Fibroblast of skin of left biceps (primary cell): ENCODE measurements around the gene INSIG1.

Experiments
- DNase-seq, 2 experiments: peaks; one replicate each; pipeline ENCODE4 v3.0.0-alpha.2; 2013; ENCODE audit warnings: low read depth in 2 of 2

The INSIG1 gene

DNA sequence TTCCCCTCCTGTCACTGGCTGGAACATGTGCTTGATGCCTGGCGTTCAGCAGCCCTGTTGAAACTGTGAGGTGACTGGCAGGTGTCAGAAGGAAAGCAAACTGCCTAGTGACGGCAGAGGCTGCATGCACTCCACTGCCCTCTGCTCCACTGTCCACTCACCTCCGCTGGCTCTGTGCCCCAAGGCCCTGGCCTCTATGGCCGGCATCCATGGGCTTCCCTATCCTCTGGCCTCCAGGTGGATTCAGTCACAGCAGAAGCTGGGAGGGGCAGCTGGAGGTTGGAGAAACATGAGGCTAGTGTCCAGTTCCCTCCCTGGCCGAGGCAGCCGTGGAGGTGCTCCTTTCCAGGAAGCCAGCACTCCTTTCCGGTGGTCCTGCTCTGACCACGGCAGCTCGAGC, 31.2 kb upstream of the INSIG1 start:
- DNase-seq, result no peak

DNA sequence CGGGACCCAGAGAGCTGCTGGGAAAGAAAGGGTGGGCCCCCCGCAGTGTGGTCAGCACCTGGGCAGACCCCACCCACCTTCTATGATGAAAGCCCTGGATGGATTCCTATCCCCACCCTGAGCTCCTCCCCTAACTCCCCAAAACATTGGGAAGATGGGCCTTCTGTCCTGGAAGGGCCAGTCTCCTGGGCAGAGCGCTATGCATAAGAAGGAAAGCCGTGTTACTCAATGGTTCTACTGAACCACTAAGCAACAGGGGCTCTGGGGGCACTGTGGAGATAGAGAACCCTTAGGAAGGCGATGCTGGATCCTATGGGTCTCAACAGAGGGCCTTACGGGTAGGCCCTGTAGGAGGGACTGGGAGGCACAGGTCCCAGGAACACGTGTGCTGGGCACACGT, 30.7 kb upstream of the INSIG1 start:
- DNase-seq, result no peak

DNA sequence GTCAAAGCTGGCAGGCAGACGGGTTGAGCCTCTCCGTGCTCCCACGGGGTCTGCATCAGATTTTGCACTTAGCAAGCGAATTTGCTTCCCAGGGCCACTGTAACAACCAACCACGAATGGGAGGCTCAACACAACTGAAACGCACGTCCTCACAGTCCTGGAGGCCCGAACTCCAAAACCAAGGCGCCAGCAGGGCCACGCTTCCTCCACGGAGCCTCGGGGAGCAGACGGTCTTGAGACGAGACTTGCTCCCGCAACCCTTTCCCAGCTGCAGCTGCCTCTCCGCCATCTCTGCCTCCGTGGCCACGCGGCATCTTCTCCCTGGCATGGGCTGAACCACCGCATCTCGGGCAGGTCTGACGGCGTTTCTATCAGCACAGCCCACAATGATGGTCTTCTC, 30.2 kb upstream of the INSIG1 start:
- DNase-seq, result no peak

DNA sequence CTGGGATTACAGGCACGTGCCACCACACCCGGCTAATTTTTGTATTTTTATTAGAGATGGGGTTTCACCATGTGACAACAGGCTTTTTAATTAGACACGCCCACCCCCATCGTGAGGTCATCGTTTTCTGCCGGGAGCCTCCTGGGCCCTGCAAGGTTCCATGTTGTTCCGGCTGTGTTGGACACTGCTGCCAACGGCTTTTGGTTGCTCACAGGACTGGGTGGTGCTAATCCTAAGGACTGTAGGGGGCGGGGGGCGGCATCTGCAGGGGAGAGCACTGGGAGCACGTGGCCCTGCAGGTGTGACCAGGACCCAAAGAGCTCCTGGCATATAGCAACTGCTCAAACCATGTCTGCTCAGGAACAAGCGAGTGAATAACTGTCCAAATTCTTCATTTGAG, 29.5 kb upstream of the INSIG1 start:
- DNase-seq, result no peak

DNA sequence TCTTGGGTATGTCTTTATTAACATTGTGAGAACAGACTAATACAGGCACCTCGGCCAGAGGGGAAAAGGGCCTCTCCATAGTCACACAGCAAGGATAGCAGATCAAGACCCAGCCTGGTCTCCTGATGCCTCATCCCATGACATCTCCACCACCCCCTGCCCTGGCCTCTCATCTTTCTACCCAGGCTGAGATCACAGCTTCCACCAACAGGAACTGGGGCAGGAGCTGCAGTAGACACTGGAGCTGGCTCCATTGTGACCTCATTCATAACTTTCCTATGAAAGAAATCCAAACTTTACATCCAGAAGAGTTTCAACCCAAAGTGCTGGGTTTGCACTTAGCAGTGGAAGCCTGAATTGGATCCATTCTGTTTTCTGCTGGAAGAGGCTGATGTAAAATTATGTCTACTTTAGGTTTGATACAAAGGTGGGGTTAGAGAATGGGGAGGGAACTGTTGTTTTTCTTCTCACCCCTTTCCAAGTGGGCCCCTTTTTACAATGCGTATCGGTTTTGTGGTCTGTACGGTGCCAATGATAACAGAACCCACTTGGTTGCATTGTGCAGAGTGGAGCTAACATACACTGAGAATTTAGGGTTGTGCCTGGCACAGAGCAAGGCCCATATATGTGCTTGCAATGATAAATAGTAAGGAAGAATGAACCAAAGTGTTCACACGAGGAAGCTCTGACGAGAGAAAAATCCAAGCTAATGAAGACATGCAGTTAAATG, 28.6 kb upstream of the INSIG1 start:
- no peak for DNase-seq

DNA sequence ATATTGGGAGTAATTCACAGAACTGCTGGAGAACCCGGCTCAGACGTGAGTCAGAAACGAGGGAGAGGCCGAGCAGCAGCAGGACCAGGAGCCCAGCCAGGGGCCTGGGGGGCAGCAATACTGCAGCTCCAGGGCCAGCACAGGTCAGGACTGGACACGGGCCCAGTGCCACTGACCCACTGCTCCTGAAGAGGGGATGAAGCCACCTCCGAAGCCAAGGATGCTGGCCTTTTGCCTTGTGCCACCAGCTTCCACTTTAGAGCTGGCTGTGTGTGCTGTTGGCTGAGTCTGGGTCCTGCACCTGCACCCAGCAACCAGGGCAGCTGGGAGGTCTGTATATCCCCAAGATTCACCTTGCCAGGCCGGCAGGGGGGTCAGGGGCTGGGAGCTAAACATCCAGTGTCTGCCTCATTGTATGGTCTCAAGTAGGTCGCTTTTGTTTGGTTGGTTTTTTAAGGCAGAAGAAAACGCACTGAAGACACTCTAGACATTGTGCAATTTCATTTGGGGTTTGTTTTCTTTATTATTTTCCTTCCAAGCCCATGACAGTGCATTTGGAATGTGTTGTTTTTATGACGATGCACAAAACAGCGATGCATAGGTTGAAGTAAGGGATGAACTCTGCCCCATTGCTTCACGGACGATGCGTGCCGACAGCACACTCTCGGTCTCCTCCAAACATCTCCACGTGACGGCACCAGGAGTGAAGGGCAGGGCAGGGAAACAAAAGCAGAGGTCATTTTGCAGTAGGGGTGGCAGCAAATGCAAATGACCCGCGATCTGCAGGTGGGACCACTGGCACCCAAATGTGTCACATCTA, 27.7 kb upstream of the INSIG1 start:
- no peak for DNase-seq

DNA sequence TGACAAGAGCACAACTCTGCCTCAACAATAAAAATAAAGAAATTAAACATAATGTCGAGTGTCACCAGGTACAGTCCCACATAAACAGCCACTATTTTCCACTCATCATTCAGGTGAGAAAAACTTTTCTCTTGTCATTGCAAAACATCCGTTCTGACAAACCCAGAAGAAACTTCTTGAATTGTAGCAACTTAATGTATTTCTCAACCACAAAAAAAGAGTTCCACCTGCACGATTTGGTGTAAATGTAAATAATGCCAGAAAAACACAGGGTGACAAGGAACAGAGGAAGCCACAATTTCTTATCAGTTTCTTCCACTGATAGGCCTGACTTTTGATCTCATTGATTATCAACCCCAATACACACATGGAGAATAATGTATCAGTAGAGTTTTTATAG, 26.8 kb upstream of the INSIG1 start:
- DNase-seq, result no peak

DNA sequence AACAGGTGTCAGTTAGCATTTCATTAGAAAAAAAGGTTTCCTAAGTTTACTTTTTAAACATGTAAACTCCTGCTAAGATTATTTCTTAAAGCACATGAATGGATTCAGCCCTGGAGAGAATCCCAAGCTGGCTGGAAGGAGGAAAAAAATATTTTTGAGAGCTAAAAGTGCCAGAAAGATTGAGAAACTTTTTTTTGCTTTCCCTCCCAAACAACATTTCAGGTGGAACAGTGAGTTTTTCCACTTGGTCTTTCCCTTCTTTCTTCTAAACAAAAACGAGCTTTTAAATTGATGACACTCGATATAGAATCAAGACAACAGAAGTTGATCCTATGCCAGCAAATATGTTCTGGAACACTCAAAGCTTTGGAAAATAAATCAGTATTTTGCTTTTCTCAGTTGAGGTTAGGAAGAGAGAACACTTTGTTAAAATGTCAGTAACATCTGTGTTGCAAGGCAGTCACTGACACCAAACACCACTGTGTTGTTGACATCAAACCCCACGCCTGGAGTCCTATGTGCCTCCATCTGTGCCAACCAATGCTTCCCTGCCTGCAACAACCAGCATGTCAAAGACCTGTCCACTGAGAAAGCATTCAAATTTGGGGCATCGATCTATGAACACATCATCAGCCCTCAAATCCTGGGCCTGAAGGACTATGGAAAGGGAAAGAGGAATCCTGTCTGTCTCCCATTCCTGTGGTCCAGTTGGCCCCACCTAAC, 22.9 kb upstream of the INSIG1 start:
- DNase-seq, result no peak

DNA sequence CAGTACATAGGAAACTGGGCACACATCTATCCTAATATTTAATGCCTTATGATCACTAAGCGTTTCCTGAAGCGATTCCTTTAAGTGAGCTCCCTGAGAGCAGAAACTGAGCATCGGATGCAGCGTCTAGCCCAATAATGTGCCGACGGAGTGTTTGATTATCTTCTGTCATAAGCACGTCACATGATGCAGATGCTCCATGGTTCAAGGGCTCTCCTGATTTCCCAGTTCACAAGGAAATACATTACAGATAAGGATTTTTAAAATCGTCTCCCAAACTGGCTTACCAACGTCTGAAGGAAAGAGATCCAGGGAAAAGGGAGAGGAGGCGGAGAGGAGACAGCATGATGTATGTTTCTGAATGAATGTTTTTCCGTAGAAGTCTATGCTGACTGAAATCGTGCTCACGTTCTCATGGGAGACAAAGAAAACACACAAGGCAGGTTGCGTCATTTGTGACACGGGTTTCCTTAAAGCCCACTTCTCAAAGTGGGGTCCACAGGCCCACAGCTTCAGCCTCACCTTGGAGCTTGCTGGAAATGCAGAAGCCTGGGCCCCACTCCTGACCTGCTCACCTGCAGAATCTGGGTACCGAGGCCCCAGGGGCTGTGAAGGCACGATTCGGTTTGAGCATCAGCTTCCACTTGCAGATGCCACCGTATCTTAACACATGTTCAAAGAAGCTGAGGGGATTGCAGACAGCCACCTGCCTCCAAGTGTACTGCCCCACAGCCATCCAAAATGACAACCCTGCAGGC, 21.5 kb upstream of the INSIG1 start:
- DNase-seq, result no peak

DNA sequence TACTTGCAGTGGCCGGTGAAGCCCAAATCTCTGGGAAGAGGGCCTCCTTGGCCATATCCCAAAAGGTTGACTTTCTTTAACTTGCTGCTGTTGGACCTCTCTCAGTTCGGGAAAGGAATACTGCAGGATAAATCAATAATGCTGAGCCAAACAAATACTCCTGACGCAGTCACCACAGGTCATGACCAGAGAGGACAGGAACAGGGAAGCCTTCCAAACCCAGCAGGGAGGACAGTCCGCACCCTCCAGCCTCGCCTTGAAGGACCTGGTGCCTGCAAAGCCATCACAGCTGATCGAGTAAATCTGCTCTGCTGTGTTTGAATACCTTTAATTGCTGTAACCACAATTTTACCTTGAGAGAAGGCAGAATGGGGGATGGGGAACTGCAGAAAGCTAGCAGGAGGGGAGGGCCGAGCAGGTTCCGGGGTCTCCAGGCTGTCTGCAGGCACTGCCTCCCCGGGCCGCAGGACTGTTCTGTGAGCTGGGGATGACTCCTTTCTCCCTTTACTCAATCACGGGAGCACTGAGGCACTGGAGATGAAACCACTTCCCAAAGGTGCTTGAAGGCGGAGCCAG, 20.8 kb upstream of the INSIG1 start:
- DNase-seq, result no peak

DNA sequence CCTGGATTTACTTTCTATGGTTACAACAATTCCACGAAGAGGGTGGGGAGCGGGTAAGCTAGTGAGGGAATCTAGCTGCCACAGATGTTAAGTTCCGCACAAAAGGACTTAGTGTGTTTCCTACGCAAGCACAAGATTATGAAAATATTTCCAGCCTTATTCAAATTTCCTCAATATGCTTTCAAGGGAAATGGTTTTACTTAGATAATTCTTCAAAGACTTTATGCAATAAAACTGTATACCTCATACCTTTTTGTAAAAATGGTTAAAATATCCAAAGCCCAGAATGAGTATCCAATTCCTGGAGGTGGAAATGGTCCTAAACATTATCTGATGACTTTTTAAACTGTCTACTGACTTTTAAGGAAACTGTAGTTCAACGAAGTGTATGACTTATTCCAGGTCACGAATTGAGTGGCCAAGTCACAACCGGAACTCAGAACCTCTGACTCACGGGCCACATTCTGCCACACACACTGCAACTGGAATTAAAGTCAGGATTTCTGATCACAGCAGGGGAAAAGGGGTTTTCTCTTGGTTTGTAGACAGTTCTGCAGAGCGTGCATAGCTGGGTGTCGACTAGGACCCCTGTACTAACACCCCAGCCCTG, 20.2 kb upstream of the INSIG1 start:
- DNase-seq, result no peak

DNA sequence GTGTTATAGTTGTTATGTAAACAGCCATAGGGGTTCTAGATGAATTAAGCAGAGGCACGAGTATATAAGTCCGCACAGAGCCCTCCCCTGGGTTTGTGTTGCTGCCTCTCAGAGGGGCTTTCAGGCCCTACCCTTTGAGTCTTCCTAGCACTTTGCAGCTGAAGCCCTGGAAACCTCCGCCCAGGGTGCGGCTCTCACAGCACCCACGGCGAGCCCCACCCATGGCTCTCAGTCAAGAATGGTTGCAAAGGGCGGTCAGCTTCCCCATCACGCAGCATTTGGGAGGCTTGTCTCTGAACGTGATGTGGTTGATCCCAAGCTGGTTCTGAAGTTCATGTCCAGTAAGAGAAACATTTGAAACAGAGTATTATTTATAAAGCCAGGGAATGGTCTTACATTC, 18.8 kb upstream of the INSIG1 start:
- no peak for DNase-seq

DNA sequence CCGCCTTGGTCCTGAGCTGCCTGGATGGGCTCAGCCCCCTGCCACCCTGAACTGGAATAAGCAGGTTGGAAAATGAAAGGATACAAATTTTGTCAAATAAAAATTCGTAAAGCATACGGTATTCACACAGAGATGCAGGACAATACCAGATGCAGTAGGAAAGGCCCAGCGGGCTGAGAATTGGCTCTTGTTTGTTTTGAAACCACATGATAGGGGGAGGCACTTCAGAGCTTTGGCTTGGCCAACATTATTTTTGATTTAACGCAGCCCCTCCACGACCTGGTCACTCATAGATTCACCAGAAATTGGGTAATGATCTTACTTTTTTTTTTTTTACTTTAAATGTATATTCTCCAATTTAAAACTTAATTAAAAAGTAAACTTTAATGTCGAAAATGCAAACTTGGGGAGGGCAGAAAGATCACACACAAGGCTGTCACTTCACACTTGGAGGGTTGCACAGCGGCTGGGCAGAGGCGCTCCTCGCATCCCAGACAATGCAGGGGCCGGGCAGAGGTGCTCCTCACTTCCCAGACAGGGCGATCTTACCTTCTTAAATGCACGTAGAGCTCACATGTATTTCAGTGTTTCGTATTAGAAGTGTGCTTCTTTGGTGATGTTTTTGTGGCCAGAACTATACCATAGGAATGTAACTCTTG, 17.8 kb upstream of the INSIG1 start:
- no peak for DNase-seq

DNA sequence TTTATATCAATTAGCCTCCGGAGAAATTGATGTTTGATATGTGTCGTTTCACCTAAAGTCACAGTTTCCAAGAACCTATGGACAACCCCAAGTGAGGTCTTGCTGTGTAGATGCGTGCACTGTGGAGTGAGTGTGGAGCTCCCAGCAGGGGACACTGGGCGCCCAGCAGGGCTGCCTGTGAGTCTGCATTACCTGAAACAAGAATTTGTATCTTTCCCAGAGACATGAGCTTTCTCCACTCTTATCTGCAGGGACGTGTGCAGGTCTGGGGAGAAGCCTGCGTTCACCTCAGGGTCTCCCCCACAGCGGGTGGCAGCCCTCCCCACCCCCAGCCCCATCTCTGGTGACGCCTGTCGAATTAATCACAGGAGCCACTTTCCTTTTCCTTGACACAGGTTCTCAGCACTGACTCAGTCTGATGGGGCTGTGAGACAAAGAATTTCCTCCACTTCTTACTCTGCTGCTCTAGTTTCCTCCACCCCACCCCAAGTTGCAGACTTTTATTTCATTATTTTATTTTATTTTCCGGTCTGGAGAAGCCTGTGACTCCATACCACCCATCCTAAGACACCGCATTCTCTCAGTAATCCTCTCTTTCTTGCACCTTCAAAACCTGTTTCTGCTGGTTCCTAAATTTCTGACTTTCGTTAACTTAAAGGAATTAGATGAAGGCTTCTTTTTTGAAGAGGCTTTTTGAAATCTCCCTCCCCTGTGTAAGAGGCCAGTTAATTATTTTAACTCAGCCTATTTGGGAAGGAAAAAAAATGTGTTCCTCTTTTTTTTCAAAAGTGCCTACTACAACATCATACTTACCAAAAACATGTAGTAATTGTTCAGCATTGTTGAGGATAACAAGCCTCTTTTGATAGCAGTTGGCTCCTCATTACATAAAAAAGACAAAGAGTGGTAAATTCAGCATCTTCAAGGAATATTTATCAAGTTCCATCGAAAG, 17.0 kb upstream of the INSIG1 start:
- DNase-seq, result no peak

DNA sequence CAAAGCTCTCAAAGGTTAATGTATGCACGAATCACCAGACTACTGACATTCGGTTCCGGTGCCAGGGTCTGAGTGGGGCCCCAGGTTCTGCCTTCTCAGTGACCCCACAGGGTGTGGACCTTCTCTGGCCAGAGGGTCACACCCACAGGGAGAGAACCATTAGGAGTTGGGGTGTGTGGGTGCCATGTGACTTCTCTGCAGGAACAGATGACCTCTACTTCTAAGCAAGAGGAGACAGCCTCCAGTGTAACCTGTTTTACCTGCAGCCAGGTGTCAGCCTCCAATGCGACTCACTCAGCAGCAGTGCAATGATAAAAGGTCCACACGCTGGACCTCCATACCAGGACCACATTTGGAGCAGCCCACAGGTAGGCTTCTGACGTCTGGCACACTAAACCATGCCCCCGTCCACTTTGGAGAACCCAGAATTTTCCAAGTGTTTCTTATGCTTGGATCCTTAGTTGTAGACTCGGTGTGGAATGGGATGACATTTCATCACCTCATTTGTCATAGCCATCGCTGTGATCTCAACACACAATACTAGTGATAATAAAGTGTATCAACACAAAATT, 16.2 kb upstream of the INSIG1 start:
- DNase-seq, result no peak

DNA sequence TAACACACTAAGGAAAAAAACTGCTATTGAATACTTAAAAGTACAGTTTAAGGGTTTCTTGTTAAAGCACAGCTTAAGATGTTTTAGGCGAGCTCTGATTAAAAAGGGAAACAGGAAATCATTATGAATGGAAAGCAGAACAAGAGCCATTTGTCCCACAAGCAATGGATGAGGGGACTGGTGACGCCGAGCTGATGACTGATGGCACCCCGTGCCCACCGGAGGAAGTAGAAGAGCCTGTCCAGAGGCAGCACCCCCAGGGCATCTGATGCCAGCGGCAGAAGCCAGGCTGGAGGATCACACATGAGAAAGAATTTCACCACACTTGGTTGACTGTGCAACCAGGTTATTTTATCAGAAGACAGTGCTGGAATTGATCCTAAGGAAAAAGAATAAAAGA, 15.0 kb upstream of the INSIG1 start:
- no peak for DNase-seq

DNA sequence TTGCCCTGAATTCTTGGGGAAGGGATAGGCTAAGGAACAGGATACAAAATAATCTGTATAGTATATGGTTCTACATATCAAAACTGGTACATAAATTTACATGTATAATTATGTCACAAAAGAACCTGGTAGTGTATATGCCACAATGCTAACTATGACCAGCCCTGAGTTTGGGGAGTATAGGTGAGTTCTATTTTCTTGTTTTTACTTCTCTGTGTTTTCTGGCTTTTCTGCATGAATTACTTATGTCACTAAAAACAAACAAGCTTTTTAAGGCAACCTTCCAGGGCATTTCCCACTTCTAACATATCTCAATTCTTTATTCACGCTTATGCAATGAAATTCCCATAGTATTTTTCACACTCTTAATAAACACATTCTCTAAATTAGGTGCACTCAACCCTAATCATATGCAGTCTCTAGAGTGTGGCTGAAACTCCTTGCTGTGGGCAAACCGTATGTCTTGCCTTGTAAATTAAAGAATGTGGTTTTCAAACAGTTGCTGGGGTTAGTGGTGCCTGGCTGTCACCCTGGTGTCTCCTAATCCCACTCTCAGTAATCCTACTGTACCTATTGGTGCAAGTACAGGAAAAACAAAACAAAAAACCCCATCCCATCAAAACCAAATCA, 14.0 kb upstream of the INSIG1 start:
- DNase-seq, result no peak

DNA sequence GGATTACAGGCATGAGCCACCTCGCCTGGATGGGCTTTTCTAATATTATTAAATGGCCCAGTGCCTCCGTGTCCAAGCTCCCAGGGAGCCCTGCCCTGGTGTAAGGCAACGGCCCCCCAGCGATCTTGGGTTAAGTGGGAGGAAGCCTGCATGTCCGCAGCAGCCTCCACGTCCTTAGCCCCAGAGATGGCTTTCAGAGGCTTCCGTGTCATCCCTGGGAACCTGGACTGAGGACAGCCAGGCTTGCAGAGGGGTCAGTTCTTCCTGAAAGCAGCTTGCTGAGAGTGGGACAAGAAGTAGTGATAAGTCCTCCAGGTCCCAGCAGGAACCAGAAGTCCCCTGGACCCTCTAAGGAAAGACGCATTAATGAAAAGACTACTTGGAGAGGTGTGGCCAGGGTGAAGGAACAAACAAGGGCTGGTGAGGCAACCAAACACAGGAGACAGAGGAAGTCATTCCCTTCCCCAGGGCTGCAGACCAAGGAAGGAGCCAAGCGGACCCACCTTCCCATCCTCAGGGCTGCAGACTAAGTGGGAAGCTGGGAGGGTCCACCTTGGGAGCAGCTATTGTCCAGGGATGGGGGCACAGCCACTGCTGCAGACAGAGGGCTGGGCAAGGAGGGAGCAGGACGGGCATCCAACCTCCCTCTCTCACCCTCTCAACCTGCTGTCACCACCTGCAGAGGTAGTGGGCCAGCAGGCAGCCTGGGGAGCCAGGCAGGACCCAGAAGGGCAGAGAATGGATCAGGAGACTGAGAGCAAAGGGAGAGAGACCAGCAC, 13.0 kb upstream of the INSIG1 start:
- no peak for DNase-seq
